GM23338 (cell line): ENCODE results near the gene ADIG. TPM values are rescaled to one million over a fixed set of nuclear protein-coding genes. Genes with fewer than 3 reads are reported as not detected.

Source experiments
- ATAC-seq: fragments of 200-7000 bp; cut with Tn5 transposase; 3 replicates; pipeline ENCODE4 v1.9.1; 2020
- DNase-seq: peaks from one replicate; pipeline ENCODE4 v3.0.0-alpha.2; 2015; ENCODE audit warnings: low spot score
- H2AFZ ChIP-seq: fragments of 200-600 bp; sonication (generic); 2 replicates; pipeline ENCODE4 v1.8.0; 2016; ENCODE audit warnings: antibody characterized with exemption, mild to moderate bottlenecking, moderate library complexity
- H3F3A ChIP-seq: fragments of 200-600 bp; sonication (generic); replicated peaks from 2 replicates; pipeline ENCODE4 v1.8.0; 2017; ENCODE audit warnings: antibody characterized with exemption, mixed run types, low read depth
- H3K27ac ChIP-seq: fragments of 200-600 bp; sonication (generic); 2 replicates; pipeline ENCODE4 v1.6.1; 2016; ENCODE audit warnings: low read depth
- H3K27me3 ChIP-seq: fragments of 200-600 bp; sonication (generic); 2 replicates; pipeline ENCODE4 v1.8.0; 2016; ENCODE audit warnings: mild to moderate bottlenecking, mixed run types, moderate library complexity; ENCODE audit not compliant: insufficient read depth
- H3K36me3 ChIP-seq: fragments of 200-600 bp; sonication (generic); 2 replicates; pipeline ENCODE4 v1.8.0; 2016; ENCODE audit warnings: mild to moderate bottlenecking; ENCODE audit not compliant: insufficient read depth
- H3K4me1 ChIP-seq: fragments of 200-600 bp; sonication (generic); 2 replicates; pipeline ENCODE4 v1.8.0; 2016; ENCODE audit warnings: mild to moderate bottlenecking, moderate library complexity; ENCODE audit not compliant: insufficient read depth
- H3K4me2 ChIP-seq: fragments of 200-600 bp; sonication (generic); 2 replicates; pipeline ENCODE4 v1.7.1; 2017; ENCODE audit warnings: mixed run types
- H3K4me3 ChIP-seq: fragments of 200-600 bp; sonication (generic); 2 replicates; pipeline ENCODE4 v1.6.1; 2016; ENCODE audit warnings: mixed run types
- H3K79me2 ChIP-seq: fragments of 200-600 bp; sonication (generic); replicated peaks from 2 replicates; pipeline ENCODE4 v1.8.0; 2017; ENCODE audit warnings: mild to moderate bottlenecking; ENCODE audit not compliant: insufficient read depth
- H3K9me2 ChIP-seq: fragments of 200-600 bp; sonication (generic); 2 replicates; pipeline ENCODE4 v1.8.0; 2017; ENCODE audit not compliant: insufficient read depth
- H4K20me1 ChIP-seq: fragments of 200-600 bp; sonication (generic); replicated peaks from 2 replicates; pipeline ENCODE4 v1.8.0; 2017; ENCODE audit warnings: mild to moderate bottlenecking; ENCODE audit not compliant: insufficient read depth
- H3K27ac Mint-ChIP-seq: 2 replicates; pipeline ENCODE4 v1.8.0; 2020; ENCODE audit warnings: inconsistent platforms, mild to moderate bottlenecking, moderate library complexity, mixed read lengths
- H3K27me3 Mint-ChIP-seq: 3 replicates; pipeline ENCODE4 v1.8.0; 2022; ENCODE audit warnings: low read depth, mild to moderate bottlenecking, moderate library complexity, mixed read lengths, inconsistent platforms; ENCODE audit not compliant: insufficient read depth, poor library complexity
- H3K36me3 Mint-ChIP-seq: 3 replicates; pipeline ENCODE4 v1.8.0; 2021; ENCODE audit warnings: low read depth, mild to moderate bottlenecking, inconsistent platforms, moderate library complexity, mixed read lengths
- H3K4me1 Mint-ChIP-seq: 3 replicates; pipeline ENCODE4 v1.8.0; 2020; ENCODE audit warnings: mild to moderate bottlenecking, inconsistent platforms, mixed read lengths
- H3K4me3 Mint-ChIP-seq: 3 replicates; pipeline ENCODE4 v1.8.0; 2021; ENCODE audit warnings: moderate library complexity, mild to moderate bottlenecking, inconsistent platforms, mixed read lengths
- H3K9me3 Mint-ChIP-seq: 3 replicates; pipeline ENCODE4 v1.8.0; 2020; ENCODE audit warnings: moderate library complexity, mild to moderate bottlenecking, inconsistent platforms, mixed read lengths
- CREB1 ChIP-seq: fragments of 250-450 bp; sonication (Bioruptor Pico); IDR thresholded peaks from 2 replicates; pipeline ENCODE4 v1.5.0; 2020; ENCODE audit warnings: low read depth, mild to moderate bottlenecking, moderate library complexity
- EZH2 ChIP-seq: fragments of 200-600 bp; sonication (generic); IDR thresholded peaks from one replicate; pipeline ENCODE4 v1.8.0; 2017; ENCODE audit warnings: antibody characterized with exemption, mild to moderate bottlenecking, low read depth; ENCODE audit not compliant: unreplicated experiment
- EZH2phosphoT487 ChIP-seq: fragments of 200-600 bp; sonication (generic); IDR thresholded peaks from one replicate; pipeline ENCODE4 v1.8.1; 2018; ENCODE audit warnings: antibody characterized with exemption; ENCODE audit not compliant: unreplicated experiment
- JUNB ChIP-seq: IDR thresholded peaks from one replicate; pipeline ENCODE4 v1.6.1; 2016; ENCODE audit warnings: antibody characterized with exemption; ENCODE audit not compliant: unreplicated experiment
- NANOG ChIP-seq: IDR thresholded peaks from 2 replicates; pipeline ENCODE4 v1.6.1; 2016; ENCODE audit warnings: antibody characterized with exemption, borderline replicate concordance
- POLR2AphosphoS5 ChIP-seq: IDR thresholded peaks from 2 replicates; pipeline ENCODE4 v1.6.1; 2016; ENCODE audit warnings: antibody characterized with exemption, low read depth
- STAT1 ChIP-seq: IDR thresholded peaks from one replicate; pipeline ENCODE4 v1.6.1; 2016; ENCODE audit warnings: antibody characterized with exemption; ENCODE audit not compliant: unreplicated experiment
- ZNF114 ChIP-seq: fragments of 250-450 bp; sonication (Bioruptor Pico); IDR thresholded peaks from 2 replicates; pipeline ENCODE4 v1.5.0; 2020; ENCODE audit warnings: mild to moderate bottlenecking, moderate library complexity
- ZNF331 ChIP-seq: fragments of 250-450 bp; sonication (Bioruptor Pico); IDR thresholded peaks from 2 replicates; pipeline ENCODE4 v1.5.0; 2020; ENCODE audit warnings: low read depth, mild to moderate bottlenecking, moderate library complexity
- polyA plus RNA-seq: library from polyadenylated mRNA; unstranded; fragments of >200 nt; fragmentation: Nextera tagmentation; extraction: Ambion mirVana; gene quantifications from 2 replicates; pipeline ENCODE4 v1.2.1, GENCODE V29; 2016
- total RNA-seq: library from RNA; depleted of rRNA; stranded (reverse); fragments of >200 nt; shearing (Covaris generic); gene quantifications from 2 replicates; pipeline ENCODE4 v1.2.3, GENCODE V29; 2014
- TF ChIP-seq, protein P1 (sequence below): IDR thresholded peaks from one replicate; pipeline ENCODE4 v1.6.1; 2018; ENCODE audit warnings: antibody characterized with exemption; ENCODE audit not compliant: unreplicated experiment
- TF ChIP-seq, protein P2 (sequence below): fragments of 250-450 bp; sonication (Bioruptor Pico); IDR thresholded peaks from 2 replicates; pipeline ENCODE4 v1.5.0; 2020; ENCODE audit warnings: mild to moderate bottlenecking, moderate library complexity
- TF ChIP-seq, protein P3 (sequence below), 2 experiments: fragments of 200-600 bp in 1 of 2; sonication (generic) in 1 of 2; conservative IDR thresholded peaks; 2 replicates each; pipeline versions ENCODE4 v1.5.1 to v1.6.1; 2016 to 2017; ENCODE audit warnings: antibody characterized with exemption in 2 of 2, low read depth in 2 of 2, mild to moderate bottlenecking in 2 of 2, moderate library complexity in 1 of 2
- TF ChIP-seq, protein P4 (sequence below): IDR thresholded peaks from 2 replicates; pipeline ENCODE4 v1.6.1; 2016; ENCODE audit warnings: antibody characterized with exemption

ADIG gene
- total and polyA plus RNA-seq, 2 experiments from 2014 or later, result not detected

DNA sequence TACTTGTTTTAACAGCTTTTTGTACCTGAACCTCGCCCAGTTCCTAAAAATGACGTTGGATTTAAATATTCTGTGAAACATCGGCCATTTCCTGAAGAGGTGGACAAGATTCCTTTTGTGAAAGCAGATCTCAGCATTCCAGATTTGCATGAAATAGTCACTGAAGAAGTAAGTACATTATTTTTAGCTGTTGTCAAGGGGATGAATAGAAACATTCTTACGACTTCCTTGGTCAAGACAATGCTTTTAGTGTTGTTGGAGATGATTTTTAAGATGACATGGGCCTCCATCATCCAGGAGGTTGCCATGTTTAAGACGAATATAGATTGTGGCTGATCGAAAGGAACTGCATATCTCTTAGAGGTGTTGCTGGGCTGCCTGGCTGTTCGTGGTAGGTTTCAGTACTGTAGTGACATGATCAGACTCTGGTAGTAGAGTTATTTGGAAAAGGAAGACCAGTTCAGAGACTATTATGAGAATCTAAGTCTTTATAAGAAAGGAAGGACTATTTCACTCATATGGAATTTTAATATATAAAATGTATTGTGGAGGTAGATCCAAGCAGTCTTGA, 29.9 kb upstream of the ADIG start:
- no peaks in the 10 kb centered on the region for H3K4me1 ChIP-seq
- no peak overlapping the region for H3K4me2 ChIP-seq
- peaks cover 35% of the 10 kb centered on the region for H3K36me3 ChIP-seq
- Mint-ChIP-seq H3K27ac (no peak overlapping the region), H3K36me3 (peaks cover 25% of the 10 kb centered on the region), H3K27me3 (no peaks in the 10 kb centered on the region), H3K4me3 (no peak overlapping the region), H3K9me3 (no peaks in the 10 kb centered on the region), H3K4me1 (no peaks in the 10 kb centered on the region)
- H3K9me2 ChIP-seq, result no peaks in the 10 kb centered on the region
- no peak overlapping the region for H3K4me3 ChIP-seq
- no peak for TF ChIP-seq NANOG
- TF ChIP-seq ZNF114, result no peak
- TF ChIP-seq, protein P1, sequence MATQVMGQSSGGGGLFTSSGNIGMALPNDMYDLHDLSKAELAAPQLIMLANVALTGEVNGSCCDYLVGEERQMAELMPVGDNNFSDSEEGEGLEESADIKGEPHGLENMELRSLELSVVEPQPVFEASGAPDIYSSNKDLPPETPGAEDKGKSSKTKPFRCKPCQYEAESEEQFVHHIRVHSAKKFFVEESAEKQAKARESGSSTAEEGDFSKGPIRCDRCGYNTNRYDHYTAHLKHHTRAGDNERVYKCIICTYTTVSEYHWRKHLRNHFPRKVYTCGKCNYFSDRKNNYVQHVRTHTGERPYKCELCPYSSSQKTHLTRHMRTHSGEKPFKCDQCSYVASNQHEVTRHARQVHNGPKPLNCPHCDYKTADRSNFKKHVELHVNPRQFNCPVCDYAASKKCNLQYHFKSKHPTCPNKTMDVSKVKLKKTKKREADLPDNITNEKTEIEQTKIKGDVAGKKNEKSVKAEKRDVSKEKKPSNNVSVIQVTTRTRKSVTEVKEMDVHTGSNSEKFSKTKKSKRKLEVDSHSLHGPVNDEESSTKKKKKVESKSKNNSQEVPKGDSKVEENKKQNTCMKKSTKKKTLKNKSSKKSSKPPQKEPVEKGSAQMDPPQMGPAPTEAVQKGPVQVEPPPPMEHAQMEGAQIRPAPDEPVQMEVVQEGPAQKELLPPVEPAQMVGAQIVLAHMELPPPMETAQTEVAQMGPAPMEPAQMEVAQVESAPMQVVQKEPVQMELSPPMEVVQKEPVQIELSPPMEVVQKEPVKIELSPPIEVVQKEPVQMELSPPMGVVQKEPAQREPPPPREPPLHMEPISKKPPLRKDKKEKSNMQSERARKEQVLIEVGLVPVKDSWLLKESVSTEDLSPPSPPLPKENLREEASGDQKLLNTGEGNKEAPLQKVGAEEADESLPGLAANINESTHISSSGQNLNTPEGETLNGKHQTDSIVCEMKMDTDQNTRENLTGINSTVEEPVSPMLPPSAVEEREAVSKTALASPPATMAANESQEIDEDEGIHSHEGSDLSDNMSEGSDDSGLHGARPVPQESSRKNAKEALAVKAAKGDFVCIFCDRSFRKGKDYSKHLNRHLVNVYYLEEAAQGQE, result no peak
- TF ChIP-seq EZH2, result no peak
- TF ChIP-seq EZH2phosphoT487, result no peak
- no peak for TF ChIP-seq JUNB
- TF ChIP-seq, protein P2, sequence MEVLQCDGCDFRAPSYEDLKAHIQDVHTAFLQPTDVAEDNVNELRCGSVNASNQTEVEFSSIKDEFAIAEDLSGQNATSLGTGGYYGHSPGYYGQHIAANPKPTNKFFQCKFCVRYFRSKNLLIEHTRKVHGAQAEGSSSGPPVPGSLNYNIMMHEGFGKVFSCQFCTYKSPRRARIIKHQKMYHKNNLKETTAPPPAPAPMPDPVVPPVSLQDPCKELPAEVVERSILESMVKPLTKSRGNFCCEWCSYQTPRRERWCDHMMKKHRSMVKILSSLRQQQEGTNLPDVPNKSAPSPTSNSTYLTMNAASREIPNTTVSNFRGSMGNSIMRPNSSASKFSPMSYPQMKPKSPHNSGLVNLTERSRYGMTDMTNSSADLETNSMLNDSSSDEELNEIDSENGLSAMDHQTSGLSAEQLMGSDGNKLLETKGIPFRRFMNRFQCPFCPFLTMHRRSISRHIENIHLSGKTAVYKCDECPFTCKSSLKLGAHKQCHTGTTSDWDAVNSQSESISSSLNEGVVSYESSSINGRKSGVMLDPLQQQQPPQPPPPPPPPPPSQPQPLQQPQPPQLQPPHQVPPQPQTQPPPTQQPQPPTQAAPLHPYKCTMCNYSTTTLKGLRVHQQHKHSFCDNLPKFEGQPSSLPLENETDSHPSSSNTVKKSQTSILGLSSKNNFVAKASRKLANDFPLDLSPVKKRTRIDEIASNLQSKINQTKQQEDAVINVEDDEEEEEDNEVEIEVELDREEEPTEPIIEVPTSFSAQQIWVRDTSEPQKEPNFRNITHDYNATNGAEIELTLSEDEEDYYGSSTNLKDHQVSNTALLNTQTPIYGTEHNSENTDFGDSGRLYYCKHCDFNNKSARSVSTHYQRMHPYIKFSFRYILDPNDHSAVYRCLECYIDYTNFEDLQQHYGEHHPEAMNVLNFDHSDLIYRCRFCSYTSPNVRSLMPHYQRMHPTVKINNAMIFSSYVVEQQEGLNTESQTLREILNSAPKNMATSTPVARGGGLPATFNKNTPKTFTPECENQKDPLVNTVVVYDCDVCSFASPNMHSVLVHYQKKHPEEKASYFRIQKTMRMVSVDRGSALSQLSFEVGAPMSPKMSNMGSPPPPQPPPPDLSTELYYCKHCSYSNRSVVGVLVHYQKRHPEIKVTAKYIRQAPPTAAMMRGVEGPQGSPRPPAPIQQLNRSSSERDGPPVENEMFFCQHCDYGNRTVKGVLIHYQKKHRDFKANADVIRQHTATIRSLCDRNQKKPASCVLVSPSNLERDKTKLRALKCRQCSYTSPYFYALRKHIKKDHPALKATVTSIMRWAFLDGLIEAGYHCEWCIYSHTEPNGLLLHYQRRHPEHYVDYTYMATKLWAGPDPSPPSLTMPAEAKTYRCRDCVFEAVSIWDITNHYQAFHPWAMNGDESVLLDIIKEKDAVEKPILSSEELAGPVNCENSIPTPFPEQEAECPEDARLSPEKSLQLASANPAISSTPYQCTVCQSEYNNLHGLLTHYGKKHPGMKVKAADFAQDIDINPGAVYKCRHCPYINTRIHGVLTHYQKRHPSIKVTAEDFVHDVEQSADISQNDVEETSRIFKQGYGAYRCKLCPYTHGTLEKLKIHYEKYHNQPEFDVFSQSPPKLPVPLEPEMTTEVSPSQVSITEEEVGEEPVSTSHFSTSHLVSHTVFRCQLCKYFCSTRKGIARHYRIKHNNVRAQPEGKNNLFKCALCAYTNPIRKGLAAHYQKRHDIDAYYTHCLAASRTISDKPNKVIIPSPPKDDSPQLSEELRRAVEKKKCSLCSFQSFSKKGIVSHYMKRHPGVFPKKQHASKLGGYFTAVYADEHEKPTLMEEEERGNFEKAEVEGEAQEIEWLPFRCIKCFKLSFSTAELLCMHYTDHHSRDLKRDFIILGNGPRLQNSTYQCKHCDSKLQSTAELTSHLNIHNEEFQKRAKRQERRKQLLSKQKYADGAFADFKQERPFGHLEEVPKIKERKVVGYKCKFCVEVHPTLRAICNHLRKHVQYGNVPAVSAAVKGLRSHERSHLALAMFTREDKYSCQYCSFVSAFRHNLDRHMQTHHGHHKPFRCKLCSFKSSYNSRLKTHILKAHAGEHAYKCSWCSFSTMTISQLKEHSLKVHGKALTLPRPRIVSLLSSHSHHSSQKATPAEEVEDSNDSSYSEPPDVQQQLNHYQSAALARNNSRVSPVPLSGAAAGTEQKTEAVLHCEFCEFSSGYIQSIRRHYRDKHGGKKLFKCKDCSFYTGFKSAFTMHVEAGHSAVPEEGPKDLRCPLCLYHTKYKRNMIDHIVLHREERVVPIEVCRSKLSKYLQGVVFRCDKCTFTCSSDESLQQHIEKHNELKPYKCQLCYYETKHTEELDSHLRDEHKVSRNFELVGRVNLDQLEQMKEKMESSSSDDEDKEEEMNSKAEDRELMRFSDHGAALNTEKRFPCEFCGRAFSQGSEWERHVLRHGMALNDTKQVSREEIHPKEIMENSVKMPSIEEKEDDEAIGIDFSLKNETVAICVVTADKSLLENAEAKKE, result no peak
- no peak for TF ChIP-seq ZNF331 (CRISPR knock-in tag)
- no peak for TF ChIP-seq POLR2AphosphoS5
- TF ChIP-seq, protein P3, sequence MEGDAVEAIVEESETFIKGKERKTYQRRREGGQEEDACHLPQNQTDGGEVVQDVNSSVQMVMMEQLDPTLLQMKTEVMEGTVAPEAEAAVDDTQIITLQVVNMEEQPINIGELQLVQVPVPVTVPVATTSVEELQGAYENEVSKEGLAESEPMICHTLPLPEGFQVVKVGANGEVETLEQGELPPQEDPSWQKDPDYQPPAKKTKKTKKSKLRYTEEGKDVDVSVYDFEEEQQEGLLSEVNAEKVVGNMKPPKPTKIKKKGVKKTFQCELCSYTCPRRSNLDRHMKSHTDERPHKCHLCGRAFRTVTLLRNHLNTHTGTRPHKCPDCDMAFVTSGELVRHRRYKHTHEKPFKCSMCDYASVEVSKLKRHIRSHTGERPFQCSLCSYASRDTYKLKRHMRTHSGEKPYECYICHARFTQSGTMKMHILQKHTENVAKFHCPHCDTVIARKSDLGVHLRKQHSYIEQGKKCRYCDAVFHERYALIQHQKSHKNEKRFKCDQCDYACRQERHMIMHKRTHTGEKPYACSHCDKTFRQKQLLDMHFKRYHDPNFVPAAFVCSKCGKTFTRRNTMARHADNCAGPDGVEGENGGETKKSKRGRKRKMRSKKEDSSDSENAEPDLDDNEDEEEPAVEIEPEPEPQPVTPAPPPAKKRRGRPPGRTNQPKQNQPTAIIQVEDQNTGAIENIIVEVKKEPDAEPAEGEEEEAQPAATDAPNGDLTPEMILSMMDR (conservative IDR thresholded peaks at IDR 0.05; ENCODE audit: low read depth in 2 of 2), result no peak
- no peak for TF ChIP-seq CREB1 (CRISPR knock-in tag)
- TF ChIP-seq, protein P4, sequence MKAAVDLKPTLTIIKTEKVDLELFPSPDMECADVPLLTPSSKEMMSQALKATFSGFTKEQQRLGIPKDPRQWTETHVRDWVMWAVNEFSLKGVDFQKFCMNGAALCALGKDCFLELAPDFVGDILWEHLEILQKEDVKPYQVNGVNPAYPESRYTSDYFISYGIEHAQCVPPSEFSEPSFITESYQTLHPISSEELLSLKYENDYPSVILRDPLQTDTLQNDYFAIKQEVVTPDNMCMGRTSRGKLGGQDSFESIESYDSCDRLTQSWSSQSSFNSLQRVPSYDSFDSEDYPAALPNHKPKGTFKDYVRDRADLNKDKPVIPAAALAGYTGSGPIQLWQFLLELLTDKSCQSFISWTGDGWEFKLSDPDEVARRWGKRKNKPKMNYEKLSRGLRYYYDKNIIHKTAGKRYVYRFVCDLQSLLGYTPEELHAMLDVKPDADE, result no peak
- no peak for TF ChIP-seq STAT1
- no peak for DNase-seq
- no peak overlapping the region for H2AFZ ChIP-seq
- H3K27me3 ChIP-seq, result no peaks in the 10 kb centered on the region
- no peak overlapping the region for H3K27ac ChIP-seq
- H4K20me1 ChIP-seq, result peaks cover 13% of the 10 kb centered on the region
- no peaks in the 10 kb centered on the region for H3F3A ChIP-seq
- no peak for ATAC-seq
- no peaks in the 10 kb centered on the region for H3K79me2 ChIP-seq
